Pancreas (tissue), 10 donors: ENCODE measurements around the gene ZNF648. TPM values are rescaled to one million over a fixed set of nuclear protein-coding genes. Genes with fewer than 3 reads are reported as not detected.
"Not testable (repeated sequence)": the region's sequence is repeated elsewhere in the genome, so short reads cannot be mapped to it uniquely, and the experiment has no call there.

Source experiments
- ATAC-seq, 4 donors: fragments of 200-7000 bp; cut with Tn5 transposase; one replicate each; pipeline versions ENCODE4 v1.8.0 to v1.9.1; 2020; ENCODE audit warnings: mild to moderate bottlenecking in 4 of 4, moderate library complexity in 4 of 4
- DNase-seq, 6 donors: peaks; one replicate each; pipeline ENCODE4 v3.0.0-alpha.2; 2020
- FAIRE-seq: peaks from 2 replicates; lab custom pipeline; 2012; peaks lifted over from hg19 to GRCh38; lab: Jason Lieb, UNC
- H3K27ac ChIP-seq, 4 donors: fragments of 200-600 bp; sonication (generic); 1 replicate in 3 of 4; 2 replicates in 1 of 4; pipeline versions ENCODE4 v1.5.0 to v1.8.0; 2020
- H3K27me3 ChIP-seq, 4 donors: fragments of 200-600 bp; one replicate each; pipeline ENCODE4 v1.8.0; 2021
- H3K36me3 ChIP-seq, 3 donors: fragments of 200-600 bp; sonication (generic) in 1 of 3; one replicate each; pipeline versions ENCODE4 v1.5.0 to v1.8.0; 2020 to 2021
- H3K4me1 ChIP-seq, 3 donors: fragments of 200-600 bp; one replicate each; pipeline ENCODE4 v1.8.0; 2021
- H3K4me3 ChIP-seq, 4 donors: fragments of 200-600 bp; sonication (generic) in 2 of 4; one replicate each; pipeline versions ENCODE4 v1.5.0 to v1.8.0; 2020 to 2021
- H3K9me3 ChIP-seq, 4 donors: fragments of 200-600 bp; one replicate each; pipeline ENCODE4 v1.8.0; 2021
- CTCF ChIP-seq, 4 donors: fragments of 200-600 bp; sonication (generic) in 3 of 4; IDR thresholded peaks; one replicate each; pipeline versions ENCODE4 v1.5.0 to v1.8.0; 2021; ENCODE audit warnings: antibody characterized with exemption in 4 of 4
- WGBS, 2 donors: extraction: QIAGEN DNeasy Blood & Tissue Kit; methylation state at CpG; one replicate each; pipeline ENCODE4 v1.1.7; 2013; 5-methylcytosine and 5-hydroxymethylcytosine counted together
- intact Hi-C, 3 donors: fragments of 100-400 bp; cut with DNase I; formaldehyde crosslinking; loops; one replicate each; pipeline versions ENCODE4 v1.11.1 to v1.14.2; 2022
- polyA plus RNA-seq, 2 donors: library from polyadenylated mRNA; stranded (reverse); fragments of 200-250 nt; gene quantifications; one replicate each; pipeline ENCODE4 v1.2.3, GENCODE V29; 2013
- total RNA-seq, 6 donors: library from RNA; stranded (reverse); fragmentation: NEBNext Ultra II Directional in 4 of 6; extraction: Animal tissue kit (Norgen Biotek cat#: 25700) in 4 of 6; gene quantifications; one replicate each; pipeline versions ENCODE4 v1.2.1 to v1.2.4, GENCODE V29; 2021 to 2023
- donor health status: healthy with polysubstance abuse.
- donor health status: DM: no; HTN: no; CAD: no; lungs with moderate emphysema.
- donor health status: DM: no; HTN: no; CAD: no.
- donor health status: control.
- donor health status: control.
- donor health status: Bipolar disorder and iron deficiency.
- donor health status: DM: yes; HTN: yes; CAD: no.
- donor health status: DM: no; HTN: no; CAD: no.
- donor health status: DM: no; HTN: no; CAD: no.
- donor health status: DM: yes; HTN: yes; CAD: no.

Gene ZNF648
- total and polyA plus RNA-seq, 8 donors, result 0.09 to 0.32 (median 0.17) TPM; not detected in 4

- Histone ChIP-seq H3K36me3 (no peaks in the 10 kb centered on the region), H3K27ac (no peak overlapping the region), H3K27me3 (no peaks in the 10 kb centered on the region), H3K4me3 (no peak overlapping the region), H3K4me1 (no peaks in the 10 kb centered on the region), H3K9me3 (no peaks in the 10 kb centered on the region)
- FAIRE-seq, result no peak
- 65 to 75% methylated on average over 4 of the region's 4 CpGs for WGBS, 2 donors
- no peak for ATAC-seq
- no peak for DNase-seq
- no peak for TF ChIP-seq CTCF (IDR thresholded peaks at IDR 0.05)
- intact Hi-C loops, result no loop called here
These were observed 10.7 kb downstream of the ZNF648 start for GRCh38 chr1:182050481-182051448.

- no peak overlapping the region for H3K4me3 ChIP-seq
- 74 to 77% methylated on average over 2 of the region's 2 CpGs for WGBS, 2 donors
- H3K27me3 ChIP-seq, result no peaks in the 10 kb centered on the region
- no peaks in the 10 kb centered on the region for H3K4me1 ChIP-seq
- intact Hi-C loops, result no loop called here
- no peak for ATAC-seq
- no peak overlapping the region for H3K27ac ChIP-seq
- no peaks in the 10 kb centered on the region for H3K9me3 ChIP-seq
- FAIRE-seq, result no peak
- DNase-seq, result no peak
- no peaks in the 10 kb centered on the region for H3K36me3 ChIP-seq
- TF ChIP-seq CTCF (IDR thresholded peaks at IDR 0.05), result no peak
These were observed 12.9 kb downstream of the ZNF648 start for GRCh38 chr1:182048562-182048961.

GRCh38 chr1:182046763-182047162 lies 14.7 kb downstream of the ZNF648 start:
- H3K9me3 ChIP-seq, result no peaks in the 10 kb centered on the region
- DNase-seq (no peak), ATAC-seq (no peak), FAIRE-seq (no peak)
- H3K27me3 ChIP-seq, result no peaks in the 10 kb centered on the region
- no peaks in the 10 kb centered on the region for H3K36me3 ChIP-seq
- H3K4me1 ChIP-seq, result no peaks in the 10 kb centered on the region
- no peak for TF ChIP-seq CTCF (IDR thresholded peaks at IDR 0.05)
- no peak overlapping the region for H3K27ac ChIP-seq
- no peak overlapping the region for H3K4me3 ChIP-seq
- intact Hi-C loops, result no loop called here

- H3K4me3 ChIP-seq, H3K36me3 ChIP-seq, H3K9me3 ChIP-seq, H3K27ac ChIP-seq, H3K27me3 ChIP-seq, FAIRE-seq, intact Hi-C loops, ATAC-seq, H3K4me1 ChIP-seq, DNase-seq: not testable (repeated sequence)
- WGBS, 2 donors, result 78 to 85% methylated on average over 8 of the region's 8 CpGs
These were observed 16.0 kb downstream of the ZNF648 start for GRCh38 chr1:182045481-182045880.

GRCh38 chr1:182041615-182042014 lies 19.9 kb downstream of the ZNF648 start:
- no peak overlapping the region for H3K27ac ChIP-seq
- FAIRE-seq (no peak), DNase-seq (no peak), ATAC-seq (no peak)
- no peaks in the 10 kb centered on the region for H3K27me3 ChIP-seq
- H3K9me3 ChIP-seq, result no peaks in the 10 kb centered on the region
- no peak for TF ChIP-seq CTCF (IDR thresholded peaks at IDR 0.05)
- no peaks in the 10 kb centered on the region for H3K36me3 ChIP-seq
- 74 to 86% methylated on average over 3 of the region's 3 CpGs for WGBS, 2 donors
- no peak overlapping the region for H3K4me3 ChIP-seq
- intact Hi-C loops, result no loop called here
- no peaks in the 10 kb centered on the region for H3K4me1 ChIP-seq
